ENCODE data around the gene NEGR1. TPM values are rescaled to one million over a fixed set of nuclear protein-coding genes. Genes with fewer than 3 reads are reported as not detected.

NEGR1 gene
- total and polyA plus RNA-seq, 2 donors (not counting 3 experiments of a cell fraction or from before 2014, with no cell fraction given), result 6.8 to 21.8 TPM

DNA sequence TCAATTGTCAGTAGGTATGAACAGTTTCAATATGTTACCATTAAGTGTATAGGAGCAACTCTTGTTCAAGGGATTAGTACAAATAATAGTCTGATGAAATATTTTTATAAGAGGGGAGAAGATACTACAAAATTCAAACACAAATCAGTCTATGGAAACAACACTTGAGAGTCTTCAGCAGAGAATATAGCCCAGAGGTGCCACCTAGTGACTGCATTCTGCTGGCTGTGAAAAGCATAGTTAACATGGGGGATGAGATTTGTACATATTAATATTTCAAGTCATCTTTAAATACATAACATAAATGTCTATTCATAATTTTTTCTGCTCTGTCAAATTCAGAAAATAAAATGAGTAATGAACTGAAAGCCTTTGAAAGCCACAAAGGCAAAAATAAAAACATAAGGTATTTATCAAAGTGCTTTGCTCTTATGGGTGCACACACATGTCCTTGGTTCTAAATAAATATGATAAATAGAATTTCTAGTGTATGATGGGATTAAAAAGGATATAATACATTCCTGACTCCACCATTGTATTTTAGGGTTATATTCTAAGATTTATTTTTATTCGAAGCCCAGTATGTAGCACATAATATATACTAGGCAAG, 760.6 kb downstream of the NEGR1 start:
- H3K4me2 ChIP-seq (ENCODE audit: insufficient read depth, low read length), result no peak overlapping the region
- H3K36me3 ChIP-seq (ENCODE audit: control insufficient read depth in 2 of 2, extremely low read depth in 1 of 2, insufficient read depth in 2 of 2, low read length in 2 of 2), result no peaks in the 10 kb centered on the region
- DNase-seq (ENCODE audit: low read depth, low spot score) (peak; percentile 52), FAIRE-seq (peak; percentile 84)
- no peaks in the 10 kb centered on the region for H4K20me1 ChIP-seq (replicated peaks; ENCODE audit: control insufficient read depth, extremely low read depth, insufficient read depth, low read length)
- no TSS peak for BruUV-seq (replicated peaks)
- no peak overlapping the region for H3K27ac ChIP-seq (ENCODE audit: insufficient read depth, low read depth, low read length)
- H3K79me2 ChIP-seq (ENCODE audit: control insufficient read depth, insufficient read depth, low read length), result no peaks in the 10 kb centered on the region
- ChIA-PET CTCF (interaction anchor here (1.0 to 2.1 kb wide), 4 partner anchors 325 to 516 kb away, joined by 3 to 59 read pairs (median 13); no protein-coding TSS in a partner anchor), POLR2A (no interaction called here)
- no peak for TF ChIP-seq MYC (IDR thresholded peaks at IDR 0.05; ENCODE audit: low read depth, low read length)
- TF ChIP-seq, protein P1, sequence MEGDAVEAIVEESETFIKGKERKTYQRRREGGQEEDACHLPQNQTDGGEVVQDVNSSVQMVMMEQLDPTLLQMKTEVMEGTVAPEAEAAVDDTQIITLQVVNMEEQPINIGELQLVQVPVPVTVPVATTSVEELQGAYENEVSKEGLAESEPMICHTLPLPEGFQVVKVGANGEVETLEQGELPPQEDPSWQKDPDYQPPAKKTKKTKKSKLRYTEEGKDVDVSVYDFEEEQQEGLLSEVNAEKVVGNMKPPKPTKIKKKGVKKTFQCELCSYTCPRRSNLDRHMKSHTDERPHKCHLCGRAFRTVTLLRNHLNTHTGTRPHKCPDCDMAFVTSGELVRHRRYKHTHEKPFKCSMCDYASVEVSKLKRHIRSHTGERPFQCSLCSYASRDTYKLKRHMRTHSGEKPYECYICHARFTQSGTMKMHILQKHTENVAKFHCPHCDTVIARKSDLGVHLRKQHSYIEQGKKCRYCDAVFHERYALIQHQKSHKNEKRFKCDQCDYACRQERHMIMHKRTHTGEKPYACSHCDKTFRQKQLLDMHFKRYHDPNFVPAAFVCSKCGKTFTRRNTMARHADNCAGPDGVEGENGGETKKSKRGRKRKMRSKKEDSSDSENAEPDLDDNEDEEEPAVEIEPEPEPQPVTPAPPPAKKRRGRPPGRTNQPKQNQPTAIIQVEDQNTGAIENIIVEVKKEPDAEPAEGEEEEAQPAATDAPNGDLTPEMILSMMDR (IDR thresholded peaks at IDR 0.05; ENCODE audit: extremely low read depth in 1 of 2, insufficient read depth in 1 of 2, low read depth in 1 of 2, low read length in 2 of 2), result peak; percentile 30 to 54
- no peak for TF ChIP-seq GATA2 (IDR thresholded peaks at IDR 0.05; ENCODE audit: insufficient read depth, insufficient read length, low read depth, low read length)
- H3K9me1 ChIP-seq (replicated peaks; ENCODE audit: control insufficient read depth, extremely low read depth, insufficient read depth, low read length), result no peaks in the 10 kb centered on the region
- dilution Hi-C loops (cut with MboI; ENCODE audit: extremely low pct_ligation_motif_present, low sequenced_read_pairs) (no loop called here), intact Hi-C loops (cut with micrococcal nuclease) (loop anchor here (5.0 kb wide), 1 partner anchor 429 kb away; no protein-coding TSS in a partner anchor)
- H3K27me3 ChIP-seq (ENCODE audit: control insufficient read depth in 2 of 2, insufficient read depth in 2 of 2, low read length in 2 of 2), result no peaks in the 10 kb centered on the region
- H3K4me1 ChIP-seq (ENCODE audit: control insufficient read depth, extremely low read depth, insufficient read depth, low read length), result no peaks in the 10 kb centered on the region
- no peak overlapping the region for H3K9ac ChIP-seq (replicated peaks; ENCODE audit: extremely low read depth, insufficient read depth, low read length)
- H3K4me3 ChIP-seq (replicated peaks in 1 of 3; ENCODE audit: insufficient read depth in 1 of 3, low read depth in 1 of 3, low read length in 3 of 3), result no peak overlapping the region
- H3K9me3 ChIP-seq (replicated peaks; ENCODE audit: control insufficient read depth, insufficient read depth, low read length), result no peaks in the 10 kb centered on the region
- H2AFZ ChIP-seq (ENCODE audit: low read depth, low read length), result no peak overlapping the region

DNA sequence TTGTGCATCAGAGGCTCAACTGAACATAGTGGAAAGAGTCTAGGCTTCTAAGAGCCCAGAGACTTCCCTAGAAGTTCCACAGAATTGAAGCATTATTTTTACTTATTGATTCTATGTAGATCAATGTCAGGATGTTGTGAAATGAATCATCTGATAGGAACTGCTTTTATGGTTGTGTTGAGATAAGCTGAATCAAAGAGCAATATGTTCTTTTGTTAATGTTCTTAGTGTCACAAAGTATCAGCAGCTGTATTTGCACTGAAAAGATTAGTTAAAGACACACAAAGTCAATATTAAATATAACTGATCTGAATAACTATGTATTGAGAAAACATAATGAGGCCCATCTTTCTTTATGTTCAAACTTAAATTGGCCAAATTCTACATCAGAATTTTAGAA, 770.8 kb downstream of the NEGR1 start:
- Histone ChIP-seq H4K20me1 (replicated peaks; ENCODE audit: control insufficient read depth, extremely low read depth, insufficient read depth, low read length) (no peaks in the 10 kb centered on the region), H3K4me3 (replicated peaks in 1 of 3; ENCODE audit: insufficient read depth in 1 of 3, low read depth in 1 of 3, low read length in 3 of 3) (no peak overlapping the region), H3K4me1 (ENCODE audit: control insufficient read depth, extremely low read depth, insufficient read depth, low read length) (no peaks in the 10 kb centered on the region), H3K4me2 (ENCODE audit: insufficient read depth, low read length) (no peak overlapping the region), H3K27ac (ENCODE audit: insufficient read depth, low read depth, low read length) (no peak overlapping the region), H2AFZ (ENCODE audit: low read depth, low read length) (no peak overlapping the region), H3K9me3 (replicated peaks; ENCODE audit: control insufficient read depth, insufficient read depth, low read length) (no peaks in the 10 kb centered on the region), H3K9me1 (replicated peaks; ENCODE audit: control insufficient read depth, extremely low read depth, insufficient read depth, low read length) (no peaks in the 10 kb centered on the region), H3K9ac (replicated peaks; ENCODE audit: extremely low read depth, insufficient read depth, low read length) (no peak overlapping the region), H3K79me2 (ENCODE audit: control insufficient read depth, insufficient read depth, low read length) (no peaks in the 10 kb centered on the region), H3K36me3 (ENCODE audit: control insufficient read depth in 2 of 2, extremely low read depth in 1 of 2, insufficient read depth in 2 of 2, low read length in 2 of 2) (no peaks in the 10 kb centered on the region), H3K27me3 (ENCODE audit: control insufficient read depth in 2 of 2, insufficient read depth in 2 of 2, low read length in 2 of 2) (no peaks in the 10 kb centered on the region)
- dilution Hi-C loops (cut with MboI; ENCODE audit: extremely low pct_ligation_motif_present, low sequenced_read_pairs), result no loop called here
- POLR2A ChIA-PET, result no interaction called here
- TF ChIP-seq, protein P2, sequence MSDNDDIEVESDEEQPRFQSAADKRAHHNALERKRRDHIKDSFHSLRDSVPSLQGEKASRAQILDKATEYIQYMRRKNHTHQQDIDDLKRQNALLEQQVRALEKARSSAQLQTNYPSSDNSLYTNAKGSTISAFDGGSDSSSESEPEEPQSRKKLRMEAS (IDR thresholded peaks at IDR 0.05; ENCODE audit: insufficient read depth, insufficient read length), result no peak
- TF ChIP-seq FOS (IDR thresholded peaks at IDR 0.05; ENCODE audit: borderline replicate concordance, insufficient read depth, low read length) (no peak), POLR2AphosphoS5 (IDR thresholded peaks at IDR 0.05; ENCODE audit: insufficient read depth, low read depth, low read length) (no peak), POLR2A (IDR thresholded peaks at IDR 0.05; ENCODE audit: low read depth, low read length) (no peak), JUN (IDR thresholded peaks at IDR 0.05; ENCODE audit: borderline replicate concordance, insufficient read depth, insufficient read length, low read depth) (no peak), EZH2 (IDR thresholded peaks at IDR 0.05; ENCODE audit: borderline replicate concordance, low read depth, low read length, severe bottlenecking) (no peak), MYC (IDR thresholded peaks at IDR 0.05; ENCODE audit: low read depth, low read length) (no peak)
- TF ChIP-seq, protein P1 (IDR thresholded peaks at IDR 0.05; ENCODE audit: extremely low read depth in 1 of 2, insufficient read depth in 1 of 2, low read depth in 1 of 2, low read length in 2 of 2), result no peak
- FAIRE-seq (no peak), DNase-seq (ENCODE audit: low read depth, low spot score) (no peak)
- CTCF ChIA-PET, result no interaction called here
- BruUV-seq (replicated peaks), result no TSS peak
- intact Hi-C loops (cut with micrococcal nuclease), result no loop called here
